Measurements from ENCODE around the gene FERMT3.
A peak's percentile ranks its signal among the peaks of the same experiment; 100 is the strongest.

FERMT3 gene

GRCh38 chr11:64220798-64221197 is 14.3 kb downstream of the FERMT3 start:
- no peak for DNase-seq (ENCODE audit: low read depth, low spot score)
- TF ChIP-seq SUZ12 (IDR thresholded peaks at IDR 0.05; ENCODE audit: extremely low read depth, insufficient read depth, insufficient read length) (no peak), YY1 (IDR thresholded peaks at IDR 0.05; ENCODE audit: insufficient read depth, insufficient read length) (no peak), ZNF274 (IDR thresholded peaks at IDR 0.05; ENCODE audit: low read depth, low read length) (no peak)
- H3K27me3 ChIP-seq (ENCODE audit: insufficient read depth, insufficient read length): no peaks in the 10 kb centered on the region
- no peaks in the 10 kb centered on the region for H3K9me3 ChIP-seq (ENCODE audit: insufficient read depth, low read length)
- peak overlapping the region; percentile 4 for H3K9ac ChIP-seq (ENCODE audit: insufficient read length, low read depth)
- peaks cover 54% of the 10 kb centered on the region for H3K36me3 ChIP-seq (ENCODE audit: insufficient read depth, insufficient read length, low read length)
- H3K4me3 ChIP-seq (ENCODE audit: insufficient read length, low read depth): no peak overlapping the region
- H3K4me1 ChIP-seq (ENCODE audit: insufficient read depth, insufficient read length): peaks cover 15% of the 10 kb centered on the region

- DNase-seq (ENCODE audit: low read depth, low spot score): no peak
- H3K36me3 ChIP-seq (ENCODE audit: insufficient read depth, insufficient read length, low read length): peaks cover 54% of the 10 kb centered on the region
- TF ChIP-seq ZNF274 (IDR thresholded peaks at IDR 0.05; ENCODE audit: low read depth, low read length) (no peak), SUZ12 (IDR thresholded peaks at IDR 0.05; ENCODE audit: extremely low read depth, insufficient read depth, insufficient read length) (no peak), YY1 (IDR thresholded peaks at IDR 0.05; ENCODE audit: insufficient read depth, insufficient read length) (no peak)
- H3K4me3 ChIP-seq (ENCODE audit: insufficient read length, low read depth): no peak overlapping the region
- H3K27me3 ChIP-seq (ENCODE audit: insufficient read depth, insufficient read length): no peaks in the 10 kb centered on the region
- no peak overlapping the region for H3K9ac ChIP-seq (ENCODE audit: insufficient read length, low read depth)
- H3K9me3 ChIP-seq (ENCODE audit: insufficient read depth, low read length): no peaks in the 10 kb centered on the region
- H3K4me1 ChIP-seq (ENCODE audit: insufficient read depth, insufficient read length): peaks cover 26% of the 10 kb centered on the region
These were observed 16.1 kb downstream of the FERMT3 start for GRCh38 chr11:64222651-64223000.

GRCh38 chr11:64223001-64223651 is 16.6 kb downstream of the FERMT3 start:
- H3K4me1 ChIP-seq (ENCODE audit: insufficient read depth, insufficient read length): peaks cover 26% of the 10 kb centered on the region
- TF ChIP-seq SUZ12 (IDR thresholded peaks at IDR 0.05; ENCODE audit: extremely low read depth, insufficient read depth, insufficient read length): no peak
- TF ChIP-seq YY1 (IDR thresholded peaks at IDR 0.05; ENCODE audit: insufficient read depth, insufficient read length): no peak
- no peak for TF ChIP-seq ZNF274 (IDR thresholded peaks at IDR 0.05; ENCODE audit: low read depth, low read length)
- no peak for DNase-seq (ENCODE audit: low read depth, low spot score)
- H3K4me3 ChIP-seq (ENCODE audit: insufficient read length, low read depth): no peak overlapping the region
- no peaks in the 10 kb centered on the region for H3K27me3 ChIP-seq (ENCODE audit: insufficient read depth, insufficient read length)
- peaks cover 54% of the 10 kb centered on the region for H3K36me3 ChIP-seq (ENCODE audit: insufficient read depth, insufficient read length, low read length)
- H3K9ac ChIP-seq (ENCODE audit: insufficient read length, low read depth): no peak overlapping the region
- no peaks in the 10 kb centered on the region for H3K9me3 ChIP-seq (ENCODE audit: insufficient read depth, low read length)

- no peaks in the 10 kb centered on the region for H3K27me3 ChIP-seq (ENCODE audit: insufficient read depth, insufficient read length)
- TF ChIP-seq SUZ12 (IDR thresholded peaks at IDR 0.05; ENCODE audit: extremely low read depth, insufficient read depth, insufficient read length) (no peak), YY1 (IDR thresholded peaks at IDR 0.05; ENCODE audit: insufficient read depth, insufficient read length) (no peak), ZNF274 (IDR thresholded peaks at IDR 0.05; ENCODE audit: low read depth, low read length) (no peak)
- H3K4me1 ChIP-seq (ENCODE audit: insufficient read depth, insufficient read length): peaks cover 29% of the 10 kb centered on the region
- H3K9ac ChIP-seq (ENCODE audit: insufficient read length, low read depth): peak overlapping the region; percentile 28
- no peak overlapping the region for H3K4me3 ChIP-seq (ENCODE audit: insufficient read length, low read depth)
- peaks cover 49% of the 10 kb centered on the region for H3K36me3 ChIP-seq (ENCODE audit: insufficient read depth, insufficient read length, low read length)
- DNase-seq (ENCODE audit: low read depth, low spot score): no peak
- no peaks in the 10 kb centered on the region for H3K9me3 ChIP-seq (ENCODE audit: insufficient read depth, low read length)
These were observed 17.8 kb downstream of the FERMT3 start for GRCh38 chr11:64224151-64224890.

GRCh38 chr11:64224891-64225607 is 18.5 kb downstream of the FERMT3 start:
- H3K9me3 ChIP-seq (ENCODE audit: insufficient read depth, low read length): no peaks in the 10 kb centered on the region
- H3K9ac ChIP-seq (ENCODE audit: insufficient read length, low read depth): peak overlapping the region; percentile 94
- H3K36me3 ChIP-seq (ENCODE audit: insufficient read depth, insufficient read length, low read length): peaks cover 43% of the 10 kb centered on the region

GRCh38 chr11:64225608-64226506 is 19.3 kb downstream of the FERMT3 start, which contains the start of the genes NUDT22 and TRPT1:
NUDT22 (plus strand) TSS chr11:64226274; CDS start chr11:64226653, 379 bp downstream.
TRPT1 (minus strand) TSS chr11:64226186; CDS start chr11:64225860, 326 bp downstream.
- DNase-seq (ENCODE audit: low read depth, low spot score): no peak
- H3K9ac ChIP-seq (ENCODE audit: insufficient read length, low read depth): peak within 1 kb of the TSS; percentile 94

More at GRCh38 chr11:64224891-64225607, 18.5 kb downstream of the FERMT3 start:
- peak overlapping the region; percentile 92 for H3K4me3 ChIP-seq (ENCODE audit: insufficient read length, low read depth)
- TF ChIP-seq SUZ12 (IDR thresholded peaks at IDR 0.05; ENCODE audit: extremely low read depth, insufficient read depth, insufficient read length) (no peak), ZNF274 (IDR thresholded peaks at IDR 0.05; ENCODE audit: low read depth, low read length) (no peak), YY1 (IDR thresholded peaks at IDR 0.05; ENCODE audit: insufficient read depth, insufficient read length) (no peak)
- peaks cover 33% of the 10 kb centered on the region for H3K4me1 ChIP-seq (ENCODE audit: insufficient read depth, insufficient read length)
- H3K27me3 ChIP-seq (ENCODE audit: insufficient read depth, insufficient read length): no peaks in the 10 kb centered on the region
- no peak for DNase-seq (ENCODE audit: low read depth, low spot score)

More at GRCh38 chr11:64225608-64226506, 19.3 kb downstream of the FERMT3 start, which contains the start of the genes NUDT22 and TRPT1:
- Histone ChIP-seq H3K4me1 (ENCODE audit: insufficient read depth, insufficient read length) (peaks cover 33% of the 10 kb centered on the region), H3K27me3 (ENCODE audit: insufficient read depth, insufficient read length) (no peaks in the 10 kb centered on the region), H3K4me3 (ENCODE audit: insufficient read length, low read depth) (peak within 1 kb of the TSS; percentile 92), H3K9me3 (ENCODE audit: insufficient read depth, low read length) (no peaks in the 10 kb centered on the region), H3K36me3 (ENCODE audit: insufficient read depth, insufficient read length, low read length) (peaks cover 35% of the 10 kb centered on the region)
- TF ChIP-seq YY1 (IDR thresholded peaks at IDR 0.05; ENCODE audit: insufficient read depth, insufficient read length) (no peak), ZNF274 (IDR thresholded peaks at IDR 0.05; ENCODE audit: low read depth, low read length) (no peak), SUZ12 (IDR thresholded peaks at IDR 0.05; ENCODE audit: extremely low read depth, insufficient read depth, insufficient read length) (no peak)
